Endometrial microvascular endothelial cells (primary cell): ENCODE measurements around the gene ACOT11. TPM values are rescaled to one million over a fixed set of nuclear protein-coding genes. Genes with fewer than 3 reads are reported as not detected.
"Not testable (repeated sequence)": the region's sequence is repeated elsewhere in the genome, so short reads cannot be mapped to it uniquely, and the experiment has no call there.

ENCODE experiments used
- in situ Hi-C: cut with HindIII; loops from 2 replicates; pipeline ENCODE4 v1.10.0; 2017; ENCODE audit warnings: low sequenced_read_pairs, low pct_unique_long_range_greater_than_20kb; ENCODE audit errors: inconsistent ontology term
- total RNA-seq: library from RNA; depleted of rRNA; stranded (reverse); fragments of >200 nt; gene quantifications from one replicate; pipeline ENCODE4 v1.2.3, GENCODE V29; 2015; ENCODE audit errors: inconsistent ontology term

Gene ACOT11
- total RNA-seq, result 6.4 TPM

GRCh38 chr1:54547601-54548388 lies at the start of gene ACOT11:
TSS of gene ACOT11 (plus strand) at chr1:54548228. CDS start at chr1:54548310, 82 bp downstream.
- in situ Hi-C loops, result no loop called here

DNA sequence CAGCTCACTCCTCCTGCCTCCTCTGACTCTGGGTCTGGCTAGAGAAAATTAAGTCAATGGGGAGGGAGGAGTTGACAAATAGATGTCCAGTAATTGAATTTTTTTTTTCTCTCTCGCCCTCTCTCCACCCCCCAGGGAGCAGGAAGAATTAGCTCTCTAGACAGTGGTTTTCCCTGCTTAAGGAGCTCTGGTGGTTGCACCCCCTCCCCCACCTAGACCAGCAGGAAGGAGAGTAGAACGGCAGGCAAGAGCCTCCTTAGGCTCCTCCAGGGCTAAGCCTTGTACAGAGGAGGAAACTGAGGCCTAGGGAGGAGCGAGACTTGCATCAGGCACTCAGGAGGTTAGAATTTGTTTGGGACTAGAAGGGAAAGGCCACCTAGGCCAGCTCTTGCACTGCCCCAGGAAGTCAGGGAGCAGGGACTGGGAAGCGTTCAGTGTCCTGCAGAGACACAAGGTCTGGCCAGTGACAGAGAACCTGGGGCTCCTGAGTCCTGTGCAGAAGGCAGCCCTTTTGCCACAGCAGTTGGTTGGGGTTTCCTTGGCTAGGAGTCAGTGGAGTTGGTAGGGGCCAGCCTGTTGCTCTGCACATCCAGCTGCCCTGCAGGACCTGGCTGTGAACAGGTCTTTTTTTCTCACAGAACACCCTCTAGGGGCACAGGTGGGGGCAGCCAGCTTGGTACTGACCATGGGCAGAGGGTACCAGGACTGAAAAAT lies 49.5 kb upstream of the ACOT11 start:
- in situ Hi-C loops, result loop anchor here (25.0 kb wide), 1 partner anchor 211 kb away; no protein-coding TSS in a partner anchor

DNA sequence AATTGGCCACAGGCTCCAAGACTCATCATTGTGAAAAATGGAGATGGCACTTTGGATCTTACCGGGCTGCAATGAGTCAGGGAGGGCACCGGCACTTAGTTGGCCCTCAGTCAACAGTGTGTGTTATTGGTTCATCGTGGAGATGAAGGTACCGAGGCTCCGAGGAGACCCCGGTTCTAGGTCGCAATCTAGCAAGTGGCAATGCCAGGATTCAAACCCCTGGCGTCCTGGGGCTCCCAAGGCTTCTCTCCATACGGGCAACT lies 49.0 kb upstream of the ACOT11 start:
- in situ Hi-C loops, result loop anchor here (25.0 kb wide), 1 partner anchor 212 kb away; no protein-coding TSS in a partner anchor

- in situ Hi-C loops, result loop anchor here (25.0 kb wide), 1 partner anchor 212 kb away; no protein-coding TSS in a partner anchor
Observed at GRCh38 chr1:54499360-54500106, 48.5 kb upstream of the ACOT11 start.

DNA sequence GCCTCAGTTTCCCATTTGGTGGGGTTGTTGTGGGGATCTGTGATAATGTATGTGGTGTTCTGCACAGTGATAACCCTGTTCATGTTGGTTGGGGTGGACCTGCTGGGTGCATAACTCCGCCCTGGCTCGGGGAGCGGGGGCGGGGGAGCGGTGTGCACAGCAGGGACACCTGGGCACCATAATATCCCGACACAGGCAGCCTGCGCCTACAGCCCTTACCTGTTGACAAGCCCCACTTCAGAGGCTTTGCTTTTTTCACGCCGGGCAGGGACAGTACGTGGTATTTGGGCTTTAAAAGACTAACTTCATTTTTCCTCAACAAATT lies 48.0 kb upstream of the ACOT11 start:
- in situ Hi-C loops, result no loop called here

- in situ Hi-C loops, result no loop called here
Observed at GRCh38 chr1:54501849-54502248, 46.2 kb upstream of the ACOT11 start.

GRCh38 chr1:54502342-54502741 lies 45.7 kb upstream of the ACOT11 start:
- in situ Hi-C loops, result no loop called here

- in situ Hi-C loops, result no loop called here
Observed at GRCh38 chr1:54506594-54506993, 41.4 kb upstream of the ACOT11 start.

- in situ Hi-C loops, result no loop called here
Observed at GRCh38 chr1:54507033-54507870, 40.8 kb upstream of the ACOT11 start.

GRCh38 chr1:54510715-54511270 lies 37.2 kb upstream of the ACOT11 start:
- in situ Hi-C loops, result no loop called here

DNA sequence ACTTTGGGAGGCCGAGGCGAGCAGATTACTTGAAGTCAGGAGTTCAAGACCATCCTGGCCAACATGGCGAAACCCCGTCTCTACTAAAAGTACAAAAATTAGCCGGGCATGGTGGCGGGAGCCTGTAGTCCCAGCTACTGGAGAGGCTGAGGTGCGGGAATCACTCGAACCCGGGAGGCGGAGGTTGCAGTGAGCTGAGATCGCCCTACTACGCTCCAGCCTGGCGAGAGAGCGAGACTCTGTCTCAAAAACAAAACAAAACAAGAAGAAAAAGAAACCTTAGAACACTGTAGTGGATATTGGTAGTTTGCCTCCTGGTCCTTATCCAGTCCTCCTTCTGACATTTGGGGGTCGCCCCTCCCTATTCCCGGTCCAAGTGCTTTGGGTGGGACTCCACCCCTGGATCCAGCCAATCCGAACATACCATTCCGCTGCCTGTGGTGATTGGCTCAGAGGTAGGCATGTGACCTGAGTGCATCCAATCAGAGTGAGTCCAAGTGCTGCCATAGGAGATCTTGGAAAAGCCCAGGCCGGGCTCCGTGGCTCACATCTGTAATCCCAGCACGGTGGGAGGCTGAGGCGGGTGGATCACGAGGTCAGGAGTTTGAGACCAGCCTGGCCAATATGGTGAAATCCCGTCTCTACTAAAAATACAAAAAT lies 34.0 kb upstream of the ACOT11 start:
- in situ Hi-C loops, result not testable (repeated sequence)

- in situ Hi-C loops, result no loop called here
Observed at GRCh38 chr1:54516249-54516920, 31.6 kb upstream of the ACOT11 start.

DNA sequence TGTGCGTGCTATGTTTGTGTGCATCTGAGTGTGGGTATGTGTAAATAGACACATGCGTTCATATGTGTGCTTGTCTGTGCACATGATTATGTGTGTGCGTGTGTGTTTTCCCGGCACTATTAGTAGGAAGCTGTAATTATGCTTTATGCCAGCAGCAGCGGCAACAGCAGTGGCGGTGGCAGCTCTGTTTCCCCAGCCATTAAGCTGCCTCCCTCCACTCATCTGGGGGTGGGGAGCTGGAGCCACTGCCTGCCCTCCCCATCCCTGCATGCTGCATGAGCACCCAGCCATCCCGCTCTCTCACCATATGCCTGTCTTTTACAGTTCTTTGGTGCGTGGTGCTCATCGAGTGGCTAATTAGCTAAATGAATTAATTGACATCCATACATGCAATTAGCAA lies 30.5 kb upstream of the ACOT11 start:
- in situ Hi-C loops, result no loop called here

DNA sequence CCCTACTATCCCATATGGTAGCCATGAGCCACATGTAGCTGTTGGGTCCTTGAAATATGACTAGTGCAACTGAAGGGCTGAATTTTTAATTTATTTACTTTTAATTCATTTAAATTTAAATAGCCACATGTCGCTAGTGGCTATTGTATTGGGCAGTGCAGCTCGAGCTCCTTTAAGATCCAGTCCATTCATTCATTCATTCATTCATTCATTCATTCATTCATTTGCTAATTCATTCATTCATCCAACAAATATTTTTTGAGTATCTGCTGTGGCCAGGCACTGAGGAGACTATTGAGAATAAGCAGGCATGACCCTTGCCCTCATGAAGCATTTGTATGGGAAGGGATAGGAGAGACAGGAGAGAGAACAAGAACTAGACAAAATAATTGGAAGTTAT lies 29.5 kb upstream of the ACOT11 start:
- in situ Hi-C loops, result no loop called here

GRCh38 chr1:54519709-54520108 lies 28.3 kb upstream of the ACOT11 start:
- in situ Hi-C loops, result no loop called here

DNA sequence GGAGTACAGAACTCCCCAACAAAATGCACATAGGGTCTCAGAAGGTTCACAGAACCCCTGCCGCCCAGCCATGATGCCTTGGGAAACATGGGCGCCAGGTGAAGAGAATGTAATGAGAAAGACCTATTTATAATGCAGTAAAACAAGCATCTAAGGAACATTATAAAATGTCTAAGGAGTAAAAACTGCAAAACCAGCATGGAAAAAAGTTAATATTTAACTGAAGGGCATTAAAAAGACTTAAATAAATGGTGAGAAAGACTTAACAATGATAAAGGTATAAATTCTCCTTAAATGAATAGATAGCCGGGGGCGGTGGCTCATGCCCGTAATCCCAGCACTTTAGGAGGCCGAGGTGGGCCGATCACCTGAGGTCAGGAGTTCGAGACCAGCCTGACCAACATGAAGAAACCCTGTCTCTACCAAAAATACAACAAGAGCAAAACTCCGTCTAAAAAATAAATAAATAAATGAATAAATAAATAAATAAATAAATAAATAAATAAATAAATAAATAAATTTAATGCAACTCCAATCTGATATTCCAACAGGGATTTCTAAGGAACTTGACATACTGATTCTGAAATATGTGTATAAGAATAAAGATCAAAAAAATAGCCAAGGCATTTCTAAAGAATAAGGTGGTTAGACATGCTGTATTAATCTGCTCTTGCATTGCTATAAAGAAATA lies 27.3 kb upstream of the ACOT11 start:
- in situ Hi-C loops, result no loop called here

DNA sequence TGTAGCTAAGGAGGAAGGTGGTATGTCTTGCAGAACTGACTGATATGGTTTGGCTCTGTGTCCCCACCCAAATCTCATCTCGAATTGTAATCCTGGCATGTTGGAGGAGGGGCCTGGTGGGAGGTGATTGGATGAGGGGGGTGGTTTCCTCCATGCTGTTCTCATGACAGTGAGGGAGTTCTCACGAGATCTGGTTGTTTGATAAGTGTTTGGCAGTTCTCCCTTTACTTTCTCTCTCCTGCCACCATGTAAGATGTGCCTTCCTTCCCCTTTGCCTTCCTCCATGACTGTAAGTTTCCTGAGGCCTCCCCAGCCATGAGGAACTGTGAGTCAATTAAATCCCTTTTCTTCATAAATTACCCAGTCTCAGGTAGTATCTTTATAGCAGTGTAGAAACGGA lies 21.5 kb upstream of the ACOT11 start:
- in situ Hi-C loops, result not testable (repeated sequence)
